OCI-LY7 (cell line): ENCODE data around the gene RRH. TPM values are rescaled to one million over a fixed set of nuclear protein-coding genes. Genes with fewer than 3 reads are reported as not detected.

Source experiments
- BruUV-seq: library from RNA; stranded (reverse); fragments of 400-500 nt; replicated peaks from 2 replicates; lab custom pipeline; 2021; lab: Mats Ljungman, UMichigan
- CTCF ChIA-PET: fragments of 300-600 bp; sonication (Branson Sonifier 250); formaldehyde crosslinking; loops from one replicate; lab custom pipeline; 2022; ENCODE audit warnings: antibody characterized with exemption; ENCODE audit not compliant: unreplicated experiment; lab: Charles Lee
- POLR2A ChIA-PET: fragments of 300-600 bp; sonication (Branson Sonifier 250); formaldehyde crosslinking; loops from one replicate; lab custom pipeline; 2022; ENCODE audit warnings: antibody characterized with exemption; lab: Charles Lee
- DNase-seq: peaks from one replicate; pipeline ENCODE4 v3.0.0-alpha.2; 2015; ENCODE audit warnings: low spot score
- H2AFZ ChIP-seq: fragments of 200-600 bp; sonication (generic), shearing (Covaris generic); 2 replicates; pipeline ENCODE4 v1.6.1; 2014; ENCODE audit warnings: mild to moderate bottlenecking, antibody characterized with exemption, low read length, moderate library complexity
- H3K27ac ChIP-seq: fragments of 200-600 bp; sonication (generic); 2 replicates; pipeline ENCODE4 v1.5.1; 2014; ENCODE audit warnings: mixed run types, low read depth, mild to moderate bottlenecking, moderate library complexity, low read length, inconsistent platforms; ENCODE audit not compliant: poor library complexity, severe bottlenecking
- H3K36me3 ChIP-seq: fragments of 200-600 bp; sonication (generic); 2 replicates; pipeline ENCODE4 v1.6.1; 2014; ENCODE audit warnings: mild to moderate bottlenecking, antibody characterized with exemption, low read length, moderate library complexity, mixed read lengths; ENCODE audit not compliant: insufficient read depth
- H3K4me1 ChIP-seq: fragments of 200-600 bp; sonication (generic); 2 replicates; pipeline ENCODE4 v1.5.1; 2014; ENCODE audit warnings: mild to moderate bottlenecking, low read length; ENCODE audit not compliant: insufficient read depth, poor library complexity, severe bottlenecking
- H3K4me2 ChIP-seq: fragments of 200-600 bp; sonication (generic); 2 replicates; pipeline ENCODE4 v1.6.1; 2014; ENCODE audit warnings: mild to moderate bottlenecking, low read length
- H3K4me3 ChIP-seq: fragments of 200-600 bp; sonication (generic); 2 replicates; pipeline ENCODE4 v1.5.1; 2014; ENCODE audit warnings: mild to moderate bottlenecking, low read depth, low read length; ENCODE audit not compliant: poor library complexity, severe bottlenecking
- H3K79me2 ChIP-seq: fragments of 200-600 bp; sonication (generic); 2 replicates; pipeline ENCODE4 v1.6.1; 2016; ENCODE audit warnings: low read depth, mild to moderate bottlenecking, low read length, moderate library complexity, mixed read lengths; ENCODE audit not compliant: insufficient read depth
- H3K9me2 ChIP-seq: fragments of 200-600 bp; sonication (generic); 2 replicates; pipeline ENCODE4 v1.6.1; 2016; ENCODE audit warnings: mild to moderate bottlenecking, low read length, mixed read lengths; ENCODE audit not compliant: insufficient read depth
- H3K9me3 ChIP-seq: fragments of 200-600 bp; sonication (generic); 2 replicates; pipeline ENCODE4 v1.6.1; 2014; ENCODE audit warnings: mild to moderate bottlenecking, mixed run types, low read length, mixed read lengths
- H4K20me1 ChIP-seq: fragments of 200-600 bp; sonication (generic); 2 replicates; pipeline ENCODE4 v1.6.1; 2014; ENCODE audit warnings: mild to moderate bottlenecking, antibody characterized with exemption, low read length, moderate library complexity, mixed read lengths; ENCODE audit not compliant: insufficient read depth
- EZH2phosphoT487 ChIP-seq: fragments of 200-600 bp; sonication (generic); IDR thresholded peaks from 2 replicates; pipeline ENCODE4 v1.6.1; 2018; ENCODE audit warnings: low read depth, borderline replicate concordance, mild to moderate bottlenecking, mixed run types, antibody characterized with exemption, low read length, moderate library complexity, mixed read lengths
- intact Hi-C: fragments of 100-400 bp; cut with micrococcal nuclease; formaldehyde crosslinking; loops from one replicate; pipeline ENCODE4 v1.10.0; 2022; ENCODE audit not compliant: unreplicated experiment
- total RNA-seq, 2 experiments: library from RNA; depleted of rRNA in 1 of 2; stranded (reverse); fragments of >200 nt in 1 of 2; shearing (Covaris generic) in 1 of 2; gene quantifications; 2 replicates each; pipeline ENCODE4 v1.2.3, GENCODE V29; 2014 to 2022
- TF ChIP-seq, protein P1 (sequence below): fragments of 200-600 bp; sonication (generic); conservative IDR thresholded peaks from 2 replicates; pipeline ENCODE4 v1.5.1; 2014; ENCODE audit warnings: mild to moderate bottlenecking, antibody characterized with exemption, low read length, moderate library complexity, mixed read lengths

Gene RRH
- total RNA-seq, 2 experiments from 2014 or later = 0.23 to 0.35 TPM

DNA sequence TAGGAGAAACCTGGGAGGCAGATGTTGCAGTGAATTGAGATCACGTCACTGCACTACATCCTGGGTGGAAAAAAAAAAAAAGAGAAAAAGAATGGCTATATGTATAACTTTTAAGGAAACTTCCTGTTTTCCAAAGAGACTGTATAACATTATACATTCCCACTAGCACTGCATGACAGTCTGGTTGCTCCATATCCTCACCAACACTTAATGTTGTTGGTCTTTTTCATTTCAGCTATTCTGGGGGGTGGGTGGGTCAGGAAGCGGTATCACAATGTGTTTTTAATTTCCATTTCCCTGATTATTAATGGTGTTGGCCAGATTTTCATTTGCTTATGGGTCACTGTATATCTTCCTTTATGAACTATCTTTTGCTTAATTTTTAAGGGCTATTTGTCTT lies 33.5 kb downstream of the RRH start:
- DNase-seq = no peak
- Histone ChIP-seq H2AFZ (no peak overlapping the region), H3K36me3 (no peaks in the 10 kb centered on the region), H3K9me3 (peaks cover 15% of the 10 kb centered on the region; the same call in 1 of the 2 replicates), H3K9me2 (no peaks in the 10 kb centered on the region), H3K4me2 (no peak overlapping the region), H3K4me3 (no peak overlapping the region), H4K20me1 (no peaks in the 10 kb centered on the region), H3K4me1 (no peaks in the 10 kb centered on the region), H3K79me2 (no peaks in the 10 kb centered on the region; the same call in 1 of the 2 replicates), H3K27ac (no peak overlapping the region)
- BruUV-seq = no TSS peak
- ChIA-PET POLR2A (no interaction called here), CTCF (no interaction called here)
- TF ChIP-seq, protein P1, sequence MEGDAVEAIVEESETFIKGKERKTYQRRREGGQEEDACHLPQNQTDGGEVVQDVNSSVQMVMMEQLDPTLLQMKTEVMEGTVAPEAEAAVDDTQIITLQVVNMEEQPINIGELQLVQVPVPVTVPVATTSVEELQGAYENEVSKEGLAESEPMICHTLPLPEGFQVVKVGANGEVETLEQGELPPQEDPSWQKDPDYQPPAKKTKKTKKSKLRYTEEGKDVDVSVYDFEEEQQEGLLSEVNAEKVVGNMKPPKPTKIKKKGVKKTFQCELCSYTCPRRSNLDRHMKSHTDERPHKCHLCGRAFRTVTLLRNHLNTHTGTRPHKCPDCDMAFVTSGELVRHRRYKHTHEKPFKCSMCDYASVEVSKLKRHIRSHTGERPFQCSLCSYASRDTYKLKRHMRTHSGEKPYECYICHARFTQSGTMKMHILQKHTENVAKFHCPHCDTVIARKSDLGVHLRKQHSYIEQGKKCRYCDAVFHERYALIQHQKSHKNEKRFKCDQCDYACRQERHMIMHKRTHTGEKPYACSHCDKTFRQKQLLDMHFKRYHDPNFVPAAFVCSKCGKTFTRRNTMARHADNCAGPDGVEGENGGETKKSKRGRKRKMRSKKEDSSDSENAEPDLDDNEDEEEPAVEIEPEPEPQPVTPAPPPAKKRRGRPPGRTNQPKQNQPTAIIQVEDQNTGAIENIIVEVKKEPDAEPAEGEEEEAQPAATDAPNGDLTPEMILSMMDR = no peak
- TF ChIP-seq EZH2phosphoT487 = no peak
- intact Hi-C loops = no loop called here

DNA sequence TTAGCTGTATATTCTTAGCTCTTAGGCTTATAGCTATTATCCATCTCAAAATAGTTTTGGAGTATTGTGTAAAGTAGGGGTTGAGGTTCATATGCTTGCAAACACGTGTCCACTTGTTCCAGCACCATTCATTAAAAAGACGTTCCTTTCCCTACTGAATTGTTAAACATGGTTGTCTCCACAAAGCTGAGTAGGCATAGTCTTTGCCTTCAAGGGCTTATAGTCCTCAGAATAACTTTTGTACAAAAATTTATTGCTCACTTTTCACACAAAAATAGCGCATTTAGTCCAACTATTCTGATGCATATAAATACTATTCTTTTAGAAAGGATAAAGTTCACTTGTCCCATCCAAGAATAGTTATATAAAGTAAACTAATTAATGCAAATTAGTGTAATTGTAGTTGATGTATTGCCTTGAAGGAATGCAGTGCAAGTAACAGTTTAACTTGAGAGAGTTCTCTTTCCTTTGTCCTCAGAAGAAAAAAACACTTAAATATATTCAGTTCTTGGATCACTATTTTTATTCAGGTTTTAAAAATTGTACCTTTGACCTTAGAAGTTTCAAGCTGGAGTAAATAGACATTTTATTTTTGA lies 34.2 kb downstream of the RRH start:
- no peak for DNase-seq
- Histone ChIP-seq H3K9me2 (no peaks in the 10 kb centered on the region), H3K79me2 (no peaks in the 10 kb centered on the region; the same call in 1 of the 2 replicates), H3K36me3 (no peaks in the 10 kb centered on the region), H2AFZ (no peak overlapping the region), H3K4me1 (no peaks in the 10 kb centered on the region), H4K20me1 (no peaks in the 10 kb centered on the region), H3K9me3 (peaks cover 15% of the 10 kb centered on the region; the same call in 1 of the 2 replicates), H3K4me3 (no peak overlapping the region), H3K4me2 (no peak overlapping the region), H3K27ac (no peak overlapping the region)
- no peak for TF ChIP-seq EZH2phosphoT487
- TF ChIP-seq, protein P1 = no peak
- ChIA-PET POLR2A (no interaction called here), CTCF (no interaction called here)
- intact Hi-C loops = no loop called here
- no TSS peak for BruUV-seq

DNA sequence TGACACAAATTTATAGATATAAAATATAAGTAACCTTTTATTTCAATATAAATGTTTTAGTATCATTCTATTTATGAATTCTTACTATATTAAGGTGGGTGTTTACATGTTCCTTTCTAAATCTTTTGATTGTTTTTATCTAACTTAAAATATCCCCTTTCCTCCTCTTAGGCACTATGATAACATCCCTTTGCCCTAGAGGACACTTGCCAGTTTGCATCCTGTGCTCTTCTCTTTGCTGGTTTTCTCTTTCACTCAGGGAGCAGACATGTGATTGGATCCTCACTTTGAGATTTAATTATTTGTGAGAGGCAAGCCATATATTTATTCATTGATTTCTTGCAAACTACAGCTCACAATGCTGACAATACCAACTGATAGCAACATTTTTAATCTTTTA lies 36.4 kb downstream of the RRH start:
- POLR2A ChIA-PET = interaction anchor here (1.1 kb wide), 1 partner anchor 14 kb away, joined by 4 read pairs; no protein-coding TSS in a partner anchor

More for the DNA sequence above, 36.4 kb downstream of the RRH start:
- CTCF ChIA-PET = no interaction called here
- H3K27ac ChIP-seq = no peak overlapping the region
- H3K4me3 ChIP-seq = no peak overlapping the region
- no peak overlapping the region for H2AFZ ChIP-seq
- H3K9me2 ChIP-seq = no peaks in the 10 kb centered on the region
- DNase-seq = no peak
- H3K4me2 ChIP-seq = no peak overlapping the region
- intact Hi-C loops = no loop called here
- peaks cover 15% of the 10 kb centered on the region; the same call in 1 of the 2 replicates for H3K9me3 ChIP-seq
- H3K79me2 ChIP-seq = no peaks in the 10 kb centered on the region; the same call in 1 of the 2 replicates
- no TSS peak for BruUV-seq
- no peaks in the 10 kb centered on the region for H4K20me1 ChIP-seq
- no peaks in the 10 kb centered on the region for H3K36me3 ChIP-seq
- no peaks in the 10 kb centered on the region for H3K4me1 ChIP-seq
- no peak for TF ChIP-seq EZH2phosphoT487
- TF ChIP-seq, protein P1 = no peak
